CD14-positive monocyte (primary cell): ENCODE data around the gene STAT6. TPM values are rescaled to one million over a fixed set of nuclear protein-coding genes. Genes with fewer than 3 reads are reported as not detected.

ENCODE experiments used
- DNase-seq, 3 donors: peaks; one replicate each; pipeline ENCODE4 v3.0.0-alpha.2; 2011 to 2022
- H2AFZ ChIP-seq: 2 replicates; pipeline ENCODE4 v1.6.0; 2012; ENCODE audit warnings: mild to moderate bottlenecking, low read depth, low read length, inconsistent platforms; ENCODE audit not compliant: insufficient read depth, poor library complexity, severe bottlenecking
- H3K27ac ChIP-seq, 2 donors: 1 replicate in 1 of 2; 2 replicates in 1 of 2; pipeline ENCODE4 v1.5.1; 2012 to 2013; ENCODE audit warnings: low read length in 2 of 2, control low read depth in 1 of 2, inconsistent platforms in 1 of 2, low read depth in 1 of 2, mild to moderate bottlenecking in 1 of 2
- H3K27me3 ChIP-seq, 2 donors: one replicate each; pipeline versions ENCODE4 v1.6.0 to v1.6.1; 2011 to 2013; ENCODE audit warnings: low read length in 2 of 2; ENCODE audit not compliant: control insufficient read depth in 2 of 2, insufficient read depth in 2 of 2
- H3K36me3 ChIP-seq, 2 donors: replicated peaks in 1 of 2; 1 replicate in 1 of 2; 2 replicates in 1 of 2; pipeline versions ENCODE4 v1.5.1 to v1.6.1; 2012 to 2013; ENCODE audit warnings: low read length in 2 of 2, control low read depth in 1 of 2, inconsistent platforms in 1 of 2, mild to moderate bottlenecking in 1 of 2; ENCODE audit not compliant: insufficient read depth in 2 of 2, control insufficient read depth in 1 of 2
- H3K4me1 ChIP-seq, 2 donors: 1 replicate in 1 of 2; 2 replicates in 1 of 2; pipeline versions ENCODE4 v1.5.1 to v1.6.1; 2012 to 2013; ENCODE audit warnings: low read length in 2 of 2, control low read depth in 1 of 2, inconsistent platforms in 1 of 2, mild to moderate bottlenecking in 1 of 2, moderate library complexity in 1 of 2; ENCODE audit not compliant: insufficient read depth in 2 of 2, control insufficient read depth in 1 of 2
- H3K4me2 ChIP-seq: replicated peaks from 2 replicates; pipeline ENCODE3; 2012; ENCODE audit warnings: low read length, moderate library complexity, mild to moderate bottlenecking; ENCODE audit not compliant: poor library complexity, severe bottlenecking; ENCODE audit errors: extremely low read depth
- H3K4me3 ChIP-seq, 3 experiments: fragments of 200-600 bp in 1 of 3; sonication (generic) in 1 of 3; replicated peaks in 1 of 3; 1 replicate in 2 of 3; 2 replicates in 1 of 3; pipeline ENCODE4 v1.5.1; 2011 to 2013; ENCODE audit warnings: low read length in 3 of 3, mild to moderate bottlenecking in 3 of 3, control low read depth in 2 of 3, low read depth in 2 of 3, inconsistent platforms in 1 of 3, moderate library complexity in 1 of 3
- H3K79me2 ChIP-seq: 2 replicates; pipeline ENCODE4 v1.6.0; 2012; ENCODE audit warnings: mild to moderate bottlenecking, control low read depth, inconsistent platforms, low read length, moderate library complexity; ENCODE audit not compliant: insufficient read depth
- H3K9ac ChIP-seq: 2 replicates; pipeline ENCODE4 v1.6.0; 2017; ENCODE audit warnings: low read length, mild to moderate bottlenecking; ENCODE audit not compliant: insufficient read depth, poor library complexity, severe bottlenecking
- H3K9me3 ChIP-seq, 2 donors: replicated peaks in 1 of 2; 1 replicate in 1 of 2; 2 replicates in 1 of 2; pipeline versions ENCODE4 v1.5.1 to v1.6.1; 2012 to 2013; ENCODE audit warnings: low read length in 2 of 2, control low read depth in 1 of 2; ENCODE audit not compliant: control insufficient read depth in 1 of 2, insufficient read depth in 1 of 2
- H4K20me1 ChIP-seq: 2 replicates; pipeline ENCODE4 v1.6.0; 2012; ENCODE audit warnings: mild to moderate bottlenecking, low read length, control low read depth, moderate library complexity; ENCODE audit not compliant: insufficient read depth
- H3K27ac Mint-ChIP-seq, 7 donors: one replicate each; pipeline ENCODE4 v1.8.0; 2020; ENCODE audit warnings: mild to moderate bottlenecking in 7 of 7, mixed read lengths in 7 of 7, moderate library complexity in 6 of 7, inconsistent platforms in 2 of 7
- H3K27me3 Mint-ChIP-seq, 3 donors: one replicate each; pipeline ENCODE4 v1.8.0; 2021 to 2022; ENCODE audit warnings: low read depth in 3 of 3, mild to moderate bottlenecking in 3 of 3, mixed read lengths in 3 of 3, moderate library complexity in 3 of 3, inconsistent platforms in 1 of 3
- H3K36me3 Mint-ChIP-seq, 2 donors: one replicate each; pipeline ENCODE4 v1.8.0; 2020; ENCODE audit warnings: mixed read lengths in 2 of 2, inconsistent platforms in 1 of 2, mild to moderate bottlenecking in 1 of 2
- H3K4me1 Mint-ChIP-seq: one replicate; pipeline ENCODE4 v1.8.0; 2020; ENCODE audit warnings: mild to moderate bottlenecking, mixed read lengths
- H3K4me3 Mint-ChIP-seq, 2 donors: one replicate each; pipeline ENCODE4 v1.8.0; 2020; ENCODE audit warnings: mild to moderate bottlenecking in 2 of 2, mixed read lengths in 2 of 2, moderate library complexity in 1 of 2
- H3K9me3 Mint-ChIP-seq, 7 donors: one replicate each; pipeline ENCODE4 v1.8.0; 2020 to 2022; ENCODE audit warnings: mixed read lengths in 7 of 7, mild to moderate bottlenecking in 6 of 7, moderate library complexity in 6 of 7, inconsistent platforms in 2 of 7
- CTCF ChIP-seq: fragments of 200-600 bp; IDR thresholded peaks from one replicate; pipeline ENCODE4 v1.8.0; 2022; ENCODE audit warnings: antibody characterized with exemption, mild to moderate bottlenecking
- WGBS: methylation state at CpG from one replicate; pipeline ENCODE4 v1.1.5; 2013; ENCODE audit warnings: missing lambda C conversion rate; ENCODE audit not compliant: insufficient coverage; 5-methylcytosine and 5-hydroxymethylcytosine counted together
- intact Hi-C, 2 donors: fragments of 100-400 bp; cut with micrococcal nuclease; formaldehyde crosslinking; loops; one replicate each; pipeline versions ENCODE4 v1.15.0 to v1.15.1; 2023
- polyA plus RNA-seq, 3 donors: library from polyadenylated mRNA; depleted of rRNA in 1 of 3; unstranded in 2 of 3; stranded (reverse) in 1 of 3; fragments of 300-500 nt in 2 of 3; fragments of >200 nt in 1 of 3; fragmentation: Illumina TruSeq in 2 of 3; gene quantifications; 1 replicate in 2 of 3; 2 replicates in 1 of 3; pipeline ENCODE4 v1.2.3, GENCODE V29; 2012 to 2021

Gene STAT6
- polyA plus RNA-seq, 3 donors: 132 to 637 (median 154) TPM

- H3K36me3 ChIP-seq: peaks cover 40 to 80% of the 10 kb centered on the region in 2 donors
- H3K9me3 ChIP-seq: no peaks in the 10 kb centered on the region
- H3K9ac ChIP-seq: no peak overlapping the region
- Mint-ChIP-seq H3K9me3 (no peaks in the 10 kb centered on the region), H3K4me3 (no peak overlapping the region), H3K27ac (peak overlapping the region in 2 of 7 donors; percentile 21 to 35), H3K27me3 (peaks cover 0 to 14% (median 0%) of the 10 kb centered on the region in 3 donors), H3K4me1 (peaks cover 90% of the 10 kb centered on the region), H3K36me3 (peaks cover 72 to 74% of the 10 kb centered on the region in 2 donors)
- 83% methylated on average over 5 of the region's 9 CpGs for WGBS
- H2AFZ ChIP-seq: no peak overlapping the region
- H3K4me1 ChIP-seq: peaks cover 65 to 92% of the 10 kb centered on the region in 2 donors
- no peak for DNase-seq
- H3K4me3 ChIP-seq: no peak overlapping the region
- no peak overlapping the region for H3K27ac ChIP-seq
- intact Hi-C loops: no loop called here
- H3K27me3 ChIP-seq: no peaks in the 10 kb centered on the region
- TF ChIP-seq CTCF: no peak
- H4K20me1 ChIP-seq: peaks cover 100% of the 10 kb centered on the region
- peaks cover 79% of the 10 kb centered on the region for H3K79me2 ChIP-seq
- H3K4me2 ChIP-seq: no peak overlapping the region
These were observed 23.8 kb upstream of the STAT6 start for GRCh38 chr12:57134949-57135348.

DNA sequence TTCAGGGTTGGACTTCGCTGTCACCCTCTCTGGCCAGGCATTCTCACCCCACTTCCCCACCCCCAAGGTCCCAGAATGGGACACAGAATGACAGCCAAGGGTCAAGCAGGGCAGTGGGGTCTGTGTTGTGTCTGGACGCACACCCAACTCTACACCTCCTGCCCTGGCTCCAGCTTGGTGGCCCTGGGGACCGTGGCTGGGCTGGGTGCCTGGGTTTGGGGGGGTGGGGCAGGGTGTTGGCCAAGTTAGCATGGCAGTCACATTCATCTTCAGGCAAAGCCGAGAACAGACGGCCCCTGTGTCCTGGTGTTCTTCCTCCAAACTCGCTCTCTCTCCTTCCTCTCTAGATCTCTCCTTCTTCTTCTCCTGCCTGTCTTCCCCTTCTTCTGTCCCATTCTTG, 22.8 kb upstream of the STAT6 start:
- Histone ChIP-seq H3K4me3 (no peak overlapping the region), H3K4me2 (no peak overlapping the region), H3K36me3 (peaks cover 30 to 70% of the 10 kb centered on the region in 2 donors), H2AFZ (no peak overlapping the region), H4K20me1 (peaks cover 91% of the 10 kb centered on the region), H3K4me1 (peaks cover 55 to 84% of the 10 kb centered on the region in 2 donors), H3K9me3 (no peaks in the 10 kb centered on the region), H3K27me3 (no peaks in the 10 kb centered on the region), H3K27ac (no peak overlapping the region), H3K9ac (no peak overlapping the region), H3K79me2 (peaks cover 89% of the 10 kb centered on the region)
- intact Hi-C loops: no loop called here
- peaks cover 0 to 12% (median 0%) of the 10 kb centered on the region in 3 donors for H3K27me3 Mint-ChIP-seq
- H3K36me3 Mint-ChIP-seq: peaks cover 63 to 65% of the 10 kb centered on the region in 2 donors
- H3K9me3 Mint-ChIP-seq: no peaks in the 10 kb centered on the region
- WGBS: 64% methylated on average over 3 of the region's 6 CpGs
- no peak for DNase-seq
- TF ChIP-seq CTCF: no peak
- H3K27ac Mint-ChIP-seq: peak overlapping the region in 6 of 7 donors; percentile 19 to 90 (median 60)
- peak overlapping the region in 1 of 2 donors; percentile 40 for H3K4me3 Mint-ChIP-seq
- peaks cover 83% of the 10 kb centered on the region for H3K4me1 Mint-ChIP-seq
